GF-D8 (cell line): ENCODE results near the gene LAMB1.

Experiments used
- DNase-seq: peaks from one replicate; lab custom pipeline; 2025; lab: John Stamatoyannopoulos, UW

The LAMB1 gene

GRCh38 chr7:108017776-108018151, 14.8 kb upstream of the LAMB1 start:
- no peak for DNase-seq

DNA sequence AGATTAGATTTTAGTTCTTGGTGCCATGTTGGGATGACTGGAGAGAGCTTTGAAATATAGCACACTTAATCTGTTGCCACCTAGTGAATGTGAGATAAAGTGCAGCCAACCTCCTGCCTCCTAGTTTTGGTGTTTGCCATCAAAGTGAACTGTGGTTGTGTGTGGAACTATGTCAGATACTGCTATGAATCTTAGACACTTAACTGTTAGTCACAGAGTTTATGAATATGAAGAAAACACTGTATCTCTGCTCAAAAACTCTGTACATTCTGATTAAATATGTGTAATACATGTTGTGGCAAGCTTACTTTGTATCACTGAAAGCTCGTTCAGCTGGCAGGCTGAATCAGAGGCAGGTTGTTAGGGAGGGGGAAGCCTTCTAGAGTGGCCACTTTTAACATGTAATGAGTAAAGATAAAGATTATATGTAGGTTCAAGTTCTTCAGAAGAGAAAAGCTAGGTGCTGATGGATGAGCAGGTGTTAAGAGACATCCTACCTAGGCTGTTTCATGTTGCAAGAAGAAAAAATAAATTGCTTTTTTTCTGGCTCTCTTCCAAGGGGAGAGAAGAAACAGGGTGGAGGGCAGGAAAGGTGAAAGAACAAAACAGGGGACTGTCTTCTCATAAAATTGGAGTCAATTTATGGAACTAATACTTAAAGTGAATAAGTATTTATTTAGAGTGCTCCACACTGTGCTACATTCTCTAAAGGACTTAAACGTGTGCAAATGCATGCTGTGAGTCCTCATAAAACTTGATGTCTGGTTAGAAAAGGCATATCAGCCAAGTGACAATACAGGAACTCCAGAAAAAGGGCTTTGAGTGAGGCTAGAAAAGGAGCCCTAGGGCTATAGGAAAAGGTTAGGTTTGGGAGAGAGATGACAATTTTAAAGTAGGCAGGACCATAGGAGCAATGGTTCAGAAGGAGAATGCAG, 14.1 kb upstream of the LAMB1 start:
- DNase-seq, result no peak

DNA sequence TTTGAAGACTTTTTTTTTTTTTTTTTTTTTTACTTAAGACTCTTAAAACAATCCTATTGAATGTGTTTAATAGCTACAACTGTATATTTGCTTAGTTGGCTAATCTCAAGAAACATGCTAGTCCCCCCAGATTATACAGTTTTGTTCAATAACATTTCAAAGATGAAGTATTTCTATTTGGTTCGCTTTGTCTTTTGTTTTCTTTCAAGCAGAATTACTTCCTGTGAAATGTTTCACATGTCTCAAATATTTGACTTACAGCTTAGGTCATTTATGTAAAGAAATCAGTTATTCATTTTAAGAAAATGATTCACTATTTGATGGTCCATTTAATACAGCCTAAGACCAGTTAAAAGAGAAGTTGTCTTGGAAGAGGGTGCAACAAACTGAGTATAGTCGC, 12.8 kb upstream of the LAMB1 start:
- no peak for DNase-seq

DNA sequence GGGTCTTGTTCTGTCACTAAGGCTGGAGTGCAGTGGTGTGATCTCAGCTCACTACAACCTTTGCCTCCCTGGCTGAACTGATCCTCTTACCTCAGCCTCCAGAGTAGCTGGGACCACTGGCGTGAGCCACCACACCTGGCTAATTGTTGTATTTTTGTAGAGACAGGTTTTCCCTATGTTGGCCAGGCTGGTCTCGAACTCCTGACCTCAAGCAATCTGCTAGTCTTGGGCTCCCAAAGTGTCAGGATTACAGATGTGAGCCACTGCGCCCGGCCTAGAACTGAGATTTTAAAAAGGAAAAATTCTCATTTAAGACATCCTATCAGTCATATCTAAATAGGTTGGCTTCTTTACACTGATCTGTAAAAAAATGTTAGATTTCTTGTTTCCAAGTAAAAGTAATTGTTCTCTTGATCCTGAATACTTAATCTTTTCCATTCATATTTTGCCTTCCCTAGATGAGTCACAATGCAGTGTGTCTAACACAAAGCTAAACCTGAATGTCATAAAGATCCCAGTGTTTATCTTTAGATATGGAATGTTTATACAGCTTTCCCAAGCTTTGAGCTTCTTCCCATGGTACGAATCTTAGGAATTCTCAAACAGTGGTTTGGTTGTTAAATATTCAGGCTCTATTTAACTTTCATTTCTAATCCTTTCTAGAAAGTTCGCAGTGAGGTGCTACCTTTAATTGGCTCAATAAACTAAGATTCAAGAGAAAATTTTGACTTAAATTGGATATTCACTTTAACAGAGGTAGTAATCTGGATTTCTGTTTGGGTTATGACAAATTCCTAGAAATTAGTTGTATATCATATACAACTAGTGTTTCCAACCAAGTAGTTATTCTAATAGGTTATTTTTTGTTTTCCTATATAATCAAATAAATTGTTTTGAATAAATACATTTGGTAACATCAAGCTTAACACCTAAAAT, 12.1 kb upstream of the LAMB1 start:
- no peak for DNase-seq

- no peak for DNase-seq
These were observed 11.3 kb upstream of the LAMB1 start for GRCh38 chr7:108014215-108014614.

GRCh38 chr7:108012499-108013430, 9.8 kb upstream of the LAMB1 start:
- no peak for DNase-seq

DNA sequence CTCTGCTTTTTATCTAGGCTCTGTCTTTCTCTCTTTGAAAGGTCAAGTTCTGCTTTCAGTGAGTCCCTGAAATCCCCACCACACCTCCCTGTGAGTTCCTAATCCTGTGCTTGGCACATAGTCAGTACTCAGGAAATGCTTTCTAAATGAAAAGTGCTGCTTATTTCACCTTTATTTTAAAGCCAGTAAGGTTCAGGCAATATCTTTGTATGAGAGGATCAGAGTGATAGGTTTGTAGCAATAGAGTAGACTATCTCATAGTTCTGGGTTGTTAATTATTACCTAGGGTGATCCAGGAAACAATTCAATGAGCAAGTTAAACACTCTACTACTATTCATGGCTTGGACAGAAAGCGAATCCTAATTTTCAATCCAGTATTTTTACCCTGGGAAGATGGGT, 7.4 kb upstream of the LAMB1 start:
- no peak for DNase-seq

DNA sequence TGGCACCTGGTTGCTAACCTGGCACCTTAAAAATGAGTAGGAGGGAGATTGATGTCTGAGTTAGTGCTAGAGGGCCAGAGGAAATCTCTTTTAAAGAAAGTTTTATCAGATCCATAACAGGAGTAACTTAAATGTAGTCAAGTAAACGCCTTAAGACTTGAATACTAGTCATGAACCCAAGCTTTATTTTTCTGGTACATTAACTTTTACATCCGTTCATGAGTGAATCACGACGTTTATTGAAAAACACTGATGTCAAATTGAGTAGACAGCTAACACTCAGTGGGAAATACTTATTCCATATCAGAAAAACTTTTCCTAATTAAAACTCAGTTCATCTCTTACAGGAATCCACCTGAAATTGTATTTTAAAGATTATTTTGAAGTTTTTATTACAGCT, 6.9 kb upstream of the LAMB1 start:
- no peak for DNase-seq

DNA sequence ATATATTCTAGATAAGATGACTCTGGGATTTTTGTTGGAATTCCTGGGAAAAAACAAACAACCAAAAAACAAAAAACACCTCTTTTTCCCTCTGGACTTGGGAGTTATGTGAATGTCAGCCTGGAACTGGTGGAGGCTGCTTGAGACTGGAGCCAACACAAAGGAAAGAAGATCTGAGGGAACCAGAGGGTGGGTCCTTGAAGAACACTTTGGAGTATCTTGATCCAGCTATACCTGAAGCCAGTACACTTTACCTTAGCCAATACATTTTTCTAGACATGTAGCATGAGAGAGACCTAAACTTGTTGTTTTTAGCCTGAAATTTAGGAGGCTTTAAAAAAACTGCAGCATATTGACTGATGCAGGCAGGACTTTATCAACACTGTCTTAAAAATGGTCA, 5.9 kb upstream of the LAMB1 start:
- DNase-seq, result no peak

GRCh38 chr7:108008240-108008639, 5.3 kb upstream of the LAMB1 start:
- DNase-seq, result no peak

GRCh38 chr7:108007762-108008161, 4.8 kb upstream of the LAMB1 start:
- DNase-seq, result no peak

DNA sequence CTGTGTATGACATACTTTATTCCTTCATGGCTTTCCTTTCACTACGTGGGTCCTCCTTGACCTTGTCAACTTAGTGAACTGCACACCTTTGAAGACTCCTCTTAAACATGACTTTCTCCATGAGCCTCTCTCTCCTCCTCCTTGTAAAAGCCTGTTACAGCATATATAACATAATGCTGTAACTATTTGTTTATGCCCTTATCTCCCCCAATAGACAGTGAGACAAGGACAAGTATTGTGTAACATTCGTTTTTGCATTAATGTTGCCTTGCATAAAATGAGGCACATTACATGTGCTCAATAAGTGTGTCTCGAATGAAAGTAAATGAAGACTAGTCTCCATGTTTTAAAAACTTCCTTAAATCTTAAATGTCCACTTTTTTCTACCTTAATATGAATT, 4.3 kb upstream of the LAMB1 start:
- DNase-seq, result no peak

GRCh38 chr7:108004220-108005142, 1.5 kb upstream of the LAMB1 start:
- no peak for DNase-seq

DNA sequence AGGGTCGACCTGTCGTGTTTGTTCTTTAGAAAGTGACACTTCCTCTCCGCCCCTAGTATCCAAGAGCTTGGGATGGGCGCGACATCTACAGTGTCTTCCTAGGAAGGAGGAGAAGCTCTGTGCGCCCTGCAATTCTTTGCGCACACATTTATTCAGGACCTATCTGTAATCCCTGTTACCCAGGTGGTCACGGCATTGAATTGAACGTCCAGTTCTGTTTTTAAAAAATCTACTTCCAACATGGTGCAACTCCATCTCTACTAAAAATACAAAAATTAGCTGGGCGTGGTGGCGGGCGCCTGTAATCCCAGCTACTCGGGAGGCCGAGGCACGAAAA, 606 bp upstream of the LAMB1 start:
- DNase-seq, result no peak

- no peak for DNase-seq
These were observed 916 bp downstream of the LAMB1 start for GRCh38 chr7:108001764-108002725.

- no peak for DNase-seq
These were observed 1.8 kb downstream of the LAMB1 start for GRCh38 chr7:108000875-108001763.

GRCh38 chr7:107999779-108000560, 3.0 kb downstream of the LAMB1 start:
- no peak for DNase-seq
